K562 (cell line): ENCODE data around the gene CRTAP.

Source experiments
- CREM ChIP-seq: IDR thresholded peaks from 2 replicates; pipeline ENCODE4 v1.6.1; 2014; ENCODE audit warnings: antibody characterized with exemption, low read depth
- ESRRA ChIP-seq: fragments of 450-650 bp; IDR thresholded peaks from 2 replicates; pipeline ENCODE4 v1.6.1; 2014; ENCODE audit warnings: low read depth, mild to moderate bottlenecking, moderate library complexity, borderline replicate concordance
- ETV6 ChIP-seq, 3 experiments: fragments of 150-350 bp in 1 of 3; sonication (generic) in 1 of 3; formaldehyde crosslinking in 1 of 3; IDR thresholded peaks; 2 replicates each; pipeline versions ENCODE4 v1.6.1 to v1.8.0; 2014 to 2022; ENCODE audit warnings: borderline replicate concordance in 2 of 3, low read depth in 2 of 3, antibody characterized with exemption in 1 of 3, low read length in 1 of 3, mild to moderate bottlenecking in 1 of 3, missing genetic modification reagents in 1 of 3
- POLR2A ChIP-seq: fragments of 450-650 bp; conservative IDR thresholded peaks from 2 replicates; pipeline ENCODE4 v1.6.1; 2016
- POU5F1 ChIP-seq: fragments of 150-350 bp; IDR thresholded peaks from 2 replicates; pipeline ENCODE4 v1.6.1; 2014; ENCODE audit warnings: borderline replicate concordance, low read length, low read depth, mild to moderate bottlenecking; ENCODE audit not compliant: partially characterized antibody
- RBM25 ChIP-seq: fragments of 200-400 bp; formaldehyde crosslinking; IDR thresholded peaks from 2 replicates; pipeline ENCODE4 v1.6.1; 2018; ENCODE audit warnings: low read length, low read depth, moderate library complexity; ENCODE audit not compliant: severe bottlenecking
- SETDB1 ChIP-seq: IDR thresholded peaks from one replicate; pipeline ENCODE4 v1.6.1; 2012; ENCODE audit warnings: low read length, control low read depth, inconsistent platforms
- ZZZ3 ChIP-seq: fragments of 450-650 bp; IDR thresholded peaks from 2 replicates; pipeline ENCODE4 v1.6.1; 2016; ENCODE audit warnings: antibody characterized with exemption, mild to moderate bottlenecking, moderate library complexity
- TF ChIP-seq, protein P1 (sequence below): fragments of 450-650 bp; IDR thresholded peaks from 2 replicates; pipeline ENCODE4 v1.6.1; 2016; ENCODE audit warnings: missing biosample characterization, missing genetic modification characterization
- TF ChIP-seq, protein P2 (sequence below), 2 experiments: IDR thresholded peaks; 2 replicates each; pipeline ENCODE4 v1.6.1; 2011; ENCODE audit warnings: borderline replicate concordance in 1 of 2, control low read depth in 1 of 2, low read depth in 1 of 2, low read length in 1 of 2, mild to moderate bottlenecking in 1 of 2, mixed read lengths in 1 of 2, moderate library complexity in 1 of 2; ENCODE audit not compliant: insufficient read depth in 1 of 2, insufficient read length in 1 of 2, poor library complexity in 1 of 2, severe bottlenecking in 1 of 2; ENCODE audit errors: extremely low read depth in 1 of 2

DNA sequence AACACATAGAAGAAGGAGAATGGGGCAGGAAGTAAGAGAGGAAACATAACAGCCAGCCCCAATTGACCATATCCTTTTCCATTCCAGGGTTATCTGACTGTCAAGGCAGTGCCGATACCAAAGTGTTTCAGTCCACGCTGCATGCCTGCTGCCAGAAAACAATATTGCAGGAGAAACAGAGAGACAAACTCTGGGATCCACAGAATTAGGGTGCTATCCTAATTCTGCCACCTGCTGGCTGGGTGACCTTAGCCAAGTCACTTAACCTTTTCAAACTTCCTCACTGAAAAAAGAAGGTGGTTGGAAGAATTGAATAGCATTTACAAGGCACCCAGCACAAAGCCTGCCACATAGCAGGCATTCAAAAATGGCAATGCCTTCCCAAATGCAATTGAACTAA, 48.9 kb upstream of the CRTAP start:
- TF ChIP-seq ESRRA (no peak), ZZZ3 (no peak), SETDB1 (no peak), POU5F1 (no peak), POLR2A (no peak), CREM (no peak), ETV6 (IDR thresholded peaks at IDR 0.05; ENCODE audit: borderline replicate concordance in 1 of 2, low read depth in 2 of 2, low read length in 1 of 2) (no peak), ETV6 (CRISPR knock-in tag; IDR thresholded peaks at IDR 0.05; ENCODE audit: borderline replicate concordance) (no peak), RBM25 (no peak)
- TF ChIP-seq, protein P1, sequence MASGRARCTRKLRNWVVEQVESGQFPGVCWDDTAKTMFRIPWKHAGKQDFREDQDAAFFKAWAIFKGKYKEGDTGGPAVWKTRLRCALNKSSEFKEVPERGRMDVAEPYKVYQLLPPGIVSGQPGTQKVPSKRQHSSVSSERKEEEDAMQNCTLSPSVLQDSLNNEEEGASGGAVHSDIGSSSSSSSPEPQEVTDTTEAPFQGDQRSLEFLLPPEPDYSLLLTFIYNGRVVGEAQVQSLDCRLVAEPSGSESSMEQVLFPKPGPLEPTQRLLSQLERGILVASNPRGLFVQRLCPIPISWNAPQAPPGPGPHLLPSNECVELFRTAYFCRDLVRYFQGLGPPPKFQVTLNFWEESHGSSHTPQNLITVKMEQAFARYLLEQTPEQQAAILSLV (tag), result no peak
- TF ChIP-seq, protein P2, sequence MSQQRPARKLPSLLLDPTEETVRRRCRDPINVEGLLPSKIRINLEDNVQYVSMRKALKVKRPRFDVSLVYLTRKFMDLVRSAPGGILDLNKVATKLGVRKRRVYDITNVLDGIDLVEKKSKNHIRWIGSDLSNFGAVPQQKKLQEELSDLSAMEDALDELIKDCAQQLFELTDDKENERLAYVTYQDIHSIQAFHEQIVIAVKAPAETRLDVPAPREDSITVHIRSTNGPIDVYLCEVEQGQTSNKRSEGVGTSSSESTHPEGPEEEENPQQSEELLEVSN (IDR thresholded peaks at IDR 0.05; ENCODE audit: borderline replicate concordance in 1 of 2, extremely low read depth in 1 of 2, insufficient read depth in 1 of 2, insufficient read length in 1 of 2, low read depth in 1 of 2, low read length in 1 of 2, poor library complexity in 1 of 2, severe bottlenecking in 1 of 2), result no peak
